H1 (cell line): ENCODE data around the gene TSPAN15. TPM values are rescaled to one million over a fixed set of nuclear protein-coding genes. Genes with fewer than 3 reads are reported as not detected.

Experiments
- CTCF ChIA-PET: fragments of 300-600 bp; sonication (Branson Sonifier 250); formaldehyde crosslinking; loops from one replicate; lab custom pipeline; 2021; ENCODE audit not compliant: partially characterized antibody; lab: Charles Lee
- POLR2A ChIA-PET: fragments of 300-600 bp; sonication (Branson Sonifier 250); formaldehyde crosslinking; loops from one replicate; lab custom pipeline; 2021; ENCODE audit warnings: inconsistent platforms; ENCODE audit not compliant: partially characterized antibody; lab: Charles Lee
- DNase-seq, 2 experiments: peaks; one replicate each; pipeline versions ENCODE4 v3.0.0 to v3.0.0-alpha.2; 2010 to 2022; ENCODE audit warnings: low spot score in 2 of 2, low read depth in 1 of 2, mixed read lengths in 1 of 2
- FAIRE-seq: peaks from 2 replicates; lab custom pipeline; 2011; peaks lifted over from hg19 to GRCh38; lab: Jason Lieb, UNC
- H2AFZ ChIP-seq: 2 replicates; pipeline ENCODE4 v1.8.1; 2012; ENCODE audit warnings: low read length, inconsistent platforms
- H2AK5ac ChIP-seq: 2 replicates; pipeline ENCODE4 v1.6.1; 2013; ENCODE audit warnings: low read depth, low read length
- H2BK120ac ChIP-seq: replicated peaks from 2 replicates; pipeline ENCODE3; 2013; ENCODE audit warnings: low read depth, low read length, inconsistent platforms
- H2BK12ac ChIP-seq: 2 replicates; pipeline ENCODE4 v1.6.1; 2013; ENCODE audit warnings: low read depth, low read length
- H2BK15ac ChIP-seq: 2 replicates; pipeline ENCODE4 v1.6.1; 2013; ENCODE audit warnings: low read length
- H2BK20ac ChIP-seq: 2 replicates; pipeline ENCODE4 v1.6.1; 2013; ENCODE audit warnings: low read length
- H2BK5ac ChIP-seq: 2 replicates; pipeline ENCODE4 v1.6.1; 2013; ENCODE audit warnings: low read depth, low read length
- H3K14ac ChIP-seq: 2 replicates; pipeline ENCODE4 v1.6.1; 2013; ENCODE audit warnings: inconsistent platforms; ENCODE audit not compliant: insufficient read length
- H3K18ac ChIP-seq: 2 replicates; pipeline ENCODE4 v1.6.1; 2013; ENCODE audit warnings: low read length; ENCODE audit errors: extremely low read depth
- H3K23ac ChIP-seq: 2 replicates; pipeline ENCODE4 v1.6.1; 2013; ENCODE audit warnings: inconsistent platforms; ENCODE audit not compliant: insufficient read length
- H3K23me2 ChIP-seq: 2 replicates; pipeline ENCODE4 v1.6.1; 2013; ENCODE audit warnings: low read depth, low read length
- H3K27ac ChIP-seq: 2 replicates; pipeline ENCODE4 v1.6.1; 2011; ENCODE audit warnings: low read depth, low read length, inconsistent platforms
- H3K27me3 ChIP-seq, 4 experiments: replicated peaks in 1 of 4; 1 replicate in 1 of 4; 2 replicates in 3 of 4; pipeline versions ENCODE4 v1.6.1 to v1.8.1; 2011 to 2013; ENCODE audit warnings: low read length in 3 of 4, mild to moderate bottlenecking in 3 of 4, inconsistent platforms in 2 of 4, mixed read lengths in 2 of 4, moderate library complexity in 1 of 4; ENCODE audit not compliant: control insufficient read depth in 3 of 4, insufficient read depth in 3 of 4; ENCODE audit errors: extremely low read depth in 1 of 4
- H3K36me3 ChIP-seq, 4 experiments: 2 replicates each; pipeline versions ENCODE4 v1.6.1 to v1.8.1; 2011 to 2013; ENCODE audit warnings: mild to moderate bottlenecking in 4 of 4, low read length in 3 of 4, moderate library complexity in 2 of 4, control low read depth in 1 of 4, inconsistent platforms in 1 of 4; ENCODE audit not compliant: insufficient read depth in 4 of 4, control insufficient read depth in 2 of 4
- H3K4ac ChIP-seq: replicated peaks from 2 replicates; pipeline ENCODE3; 2013; ENCODE audit warnings: low read length, low read depth, mixed read lengths, inconsistent platforms; ENCODE audit not compliant: insufficient read length
- H3K4me1 ChIP-seq, 4 experiments: replicated peaks in 1 of 4; 1 replicate in 1 of 4; 2 replicates in 3 of 4; pipeline versions ENCODE4 v1.6.1 to v1.8.1; 2011 to 2013; ENCODE audit warnings: low read length in 3 of 4, inconsistent platforms in 2 of 4, mixed read lengths in 1 of 4; ENCODE audit not compliant: insufficient read depth in 4 of 4, control insufficient read depth in 3 of 4
- H3K4me2 ChIP-seq, 2 experiments: 2 replicates each; pipeline versions ENCODE4 v1.6.1 to v1.8.1; 2011 to 2013; ENCODE audit warnings: low read depth in 2 of 2, low read length in 2 of 2, control low read depth in 1 of 2, inconsistent platforms in 1 of 2, mild to moderate bottlenecking in 1 of 2; ENCODE audit not compliant: insufficient read depth in 1 of 2
- H3K4me3 ChIP-seq, 4 experiments: fragments of 200-600, 300-600 bp in 1 of 4; sonication (generic), shearing (Covaris generic), sonication (Bioruptor Twin) in 1 of 4; 2 replicates each; pipeline versions ENCODE4 v1.5.1 to v1.8.1; 2011 to 2016; ENCODE audit warnings: low read length in 4 of 4, low read depth in 3 of 4, control low read depth in 2 of 4, inconsistent platforms in 2 of 4, mild to moderate bottlenecking in 2 of 4, mixed read lengths in 1 of 4, moderate library complexity in 1 of 4; ENCODE audit not compliant: insufficient read depth in 2 of 4; ENCODE audit errors: extremely low read depth in 1 of 4
- H3K56ac ChIP-seq: replicated peaks from 2 replicates; pipeline ENCODE3; 2013; ENCODE audit warnings: low read depth, mild to moderate bottlenecking, mixed read lengths, low read length, inconsistent platforms; ENCODE audit not compliant: insufficient read length
- H3K79me1 ChIP-seq: 2 replicates; pipeline ENCODE4 v1.6.1; 2013; ENCODE audit warnings: low read depth, low read length, control low read depth
- H3K79me2 ChIP-seq, 2 experiments: 2 replicates each; pipeline versions ENCODE4 v1.6.1 to v1.8.1; 2012 to 2013; ENCODE audit warnings: low read length in 2 of 2, mild to moderate bottlenecking in 2 of 2, inconsistent platforms in 1 of 2; ENCODE audit not compliant: insufficient read depth in 2 of 2, control insufficient read depth in 1 of 2
- H3K9ac ChIP-seq, 4 experiments: replicated peaks in 1 of 4; 1 replicate in 1 of 4; 2 replicates in 3 of 4; pipeline versions ENCODE4 v1.6.1 to v1.8.1; 2011 to 2013; ENCODE audit warnings: low read depth in 3 of 4, low read length in 3 of 4, control low read depth in 2 of 4, mild to moderate bottlenecking in 2 of 4, moderate library complexity in 2 of 4, inconsistent platforms in 1 of 4; ENCODE audit errors: extremely low read depth in 1 of 4
- H3K9me3 ChIP-seq, 2 experiments: 2 replicates each; pipeline versions ENCODE4 v1.6.1 to v1.8.1; 2012 to 2013; ENCODE audit warnings: mild to moderate bottlenecking in 2 of 2, moderate library complexity in 2 of 2, control low read depth in 1 of 2, inconsistent platforms in 1 of 2, low read depth in 1 of 2, low read length in 1 of 2, mixed read lengths in 1 of 2; ENCODE audit not compliant: insufficient read depth in 2 of 2
- H4K20me1 ChIP-seq, 2 experiments: replicated peaks in 1 of 2; 2 replicates each; pipeline versions ENCODE3 to v1.8.1; 2011 to 2013; ENCODE audit warnings: inconsistent platforms in 2 of 2, low read length in 2 of 2, mild to moderate bottlenecking in 1 of 2; ENCODE audit not compliant: insufficient read depth in 2 of 2, control insufficient read depth in 1 of 2
- H4K5ac ChIP-seq: 2 replicates; pipeline ENCODE4 v1.6.1; 2013; ENCODE audit warnings: low read length, low read depth, mixed read lengths, inconsistent platforms; ENCODE audit not compliant: insufficient read length
- H4K8ac ChIP-seq: 2 replicates; pipeline ENCODE4 v1.8.0; 2013; ENCODE audit warnings: mild to moderate bottlenecking, moderate library complexity, low read length, inconsistent platforms; ENCODE audit not compliant: insufficient read depth; ENCODE audit errors: extremely low read depth
- H4K91ac ChIP-seq: replicated peaks from 2 replicates; pipeline ENCODE3; 2013; ENCODE audit warnings: low read length, mixed read lengths, inconsistent platforms; ENCODE audit not compliant: insufficient read length
- ASH2L ChIP-seq: fragments of 200-600, 300-600 bp; sonication (generic); IDR thresholded peaks from one replicate; pipeline ENCODE4 v1.7.1; 2017; ENCODE audit warnings: low read length
- BCL11A ChIP-seq, 2 experiments: IDR thresholded peaks; one replicate each; pipeline ENCODE4 v1.6.1; 2011; ENCODE audit warnings: low read depth in 2 of 2, low read length in 2 of 2, mild to moderate bottlenecking in 2 of 2
- CHD1 ChIP-seq: IDR thresholded peaks from 2 replicates; pipeline ENCODE4 v1.6.1; 2012; ENCODE audit warnings: low read depth, low read length, improper control_type of control experiment
- HDAC6 ChIP-seq: IDR thresholded peaks from one replicate; pipeline ENCODE4 v1.7.1; 2012; ENCODE audit warnings: low read depth, mild to moderate bottlenecking, inconsistent platforms, low read length, moderate library complexity
- JUN ChIP-seq: IDR thresholded peaks from 2 replicates; pipeline ENCODE4 v1.6.1; 2011; ENCODE audit warnings: low read depth, mild to moderate bottlenecking, improper control_type of control experiment, low read length
- KDM4A ChIP-seq: IDR thresholded peaks from one replicate; pipeline ENCODE4 v1.7.1; 2012; ENCODE audit warnings: low read depth, mild to moderate bottlenecking, moderate library complexity, low read length, inconsistent platforms; ENCODE audit not compliant: severe bottlenecking
- MAFK ChIP-seq: IDR thresholded peaks from 2 replicates; pipeline ENCODE4 v1.6.1; 2012; ENCODE audit warnings: low read depth, mild to moderate bottlenecking, improper control_type of control experiment, low read length
- RNF2 ChIP-seq: fragments of 200-900, 300-1000 bp; sonication (generic); IDR thresholded peaks from 2 replicates; pipeline ENCODE4 v1.7.1; 2016; ENCODE audit warnings: borderline replicate concordance, low read depth, mild to moderate bottlenecking, antibody characterized with exemption, low read length; ENCODE audit not compliant: poor library complexity, severe bottlenecking; ENCODE audit errors: missing control alignments
- RXRA ChIP-seq: IDR thresholded peaks from 2 replicates; pipeline ENCODE4 v1.6.1; 2011; ENCODE audit warnings: low read depth, mild to moderate bottlenecking, low read length, moderate library complexity; ENCODE audit not compliant: insufficient read depth
- SRF ChIP-seq: IDR thresholded peaks from 2 replicates; pipeline ENCODE4 v1.6.1; 2011; ENCODE audit warnings: mild to moderate bottlenecking, low read depth, low read length, moderate library complexity
- TEAD4 ChIP-seq: IDR thresholded peaks from 2 replicates; pipeline ENCODE4 v1.6.1; 2012; ENCODE audit warnings: low read depth, low read length, inconsistent platforms, mixed read lengths
- USF2 ChIP-seq: IDR thresholded peaks from 2 replicates; pipeline ENCODE4 v1.6.1; 2011; ENCODE audit warnings: low read length, improper control_type of control experiment
- WGBS, 2 experiments: shearing (Covaris generic) in 1 of 2; methylation state at CpG; one replicate each; pipeline versions ENCODE4 v1.1.6 to v1.1.7; 2013 to 2015; ENCODE audit warnings: low lambda C conversion rate in 2 of 2, mixed read lengths in 2 of 2, inconsistent platforms in 1 of 2, low coverage in 1 of 2, missing lambda C conversion rate in 1 of 2; ENCODE audit not compliant: insufficient replicate concordance in 2 of 2, insufficient coverage in 1 of 2, insufficient read length in 1 of 2; ENCODE audit errors: extremely low coverage in 1 of 2, missing lambda C conversion rate in 1 of 2; 5-methylcytosine and 5-hydroxymethylcytosine counted together
- polyA plus RNA-seq, 7 experiments: library from polyadenylated mRNA; depleted of rRNA in 3 of 7; stranded (reverse) in 5 of 7; unstranded in 2 of 7; fragments of >200 nt in 5 of 7; fragments of 200-250 nt in 2 of 7; gene quantifications; 1 replicate in 5 of 7; 2 replicates in 1 of 7; 4 replicates in 1 of 7; pipeline versions ENCODE4 v1.2.1 to v1.2.3, GENCODE V29; 2011 to 2013; ENCODE audit warnings: missing spikeins in 2 of 7, mixed read lengths in 2 of 7
- total RNA-seq: library from RNA; stranded (reverse); fragmentation: NEBNext Ultra II Directional; extraction: Animal tissue kit (Norgen Biotek cat#: 25700); gene quantifications from 2 replicates; pipeline ENCODE4 v1.2.1, GENCODE V29; 2021

Gene TSPAN15
- total and polyA plus RNA-seq, 2 of the 8 experiments (the other 6 are each of a cell fraction or from before 2014, with no cell fraction given), result 9.7 to 20.0 TPM

GRCh38 chr10:69421611-69422308, 29.5 kb upstream of the TSPAN15 start:
- Histone ChIP-seq H2BK12ac (no peak overlapping the region), H3K4ac (no peak overlapping the region), H3K23ac (no peak overlapping the region), H3K79me2 (no peaks in the 10 kb centered on the region), H2BK15ac (no peak overlapping the region), H2BK20ac (no peak overlapping the region), H3K4me1 (no peaks in the 10 kb centered on the region), H3K14ac (no peak overlapping the region), H3K36me3 (no peaks in the 10 kb centered on the region), H2AFZ (no peak overlapping the region), H3K4me2 (no peak overlapping the region), H2AK5ac (no peak overlapping the region), H2BK120ac (no peak overlapping the region), H3K9ac (no peak overlapping the region), H3K9me3 (no peaks in the 10 kb centered on the region), H4K8ac (no peak overlapping the region), H3K23me2 (no peaks in the 10 kb centered on the region), H2BK5ac (no peak overlapping the region), H3K56ac (no peak overlapping the region), H3K27ac (no peak overlapping the region), H3K18ac (no peak overlapping the region), H4K5ac (no peak overlapping the region), H3K27me3 (no peaks in the 10 kb centered on the region), H4K20me1 (no peaks in the 10 kb centered on the region), H3K79me1 (no peaks in the 10 kb centered on the region), H4K91ac (no peak overlapping the region), H3K4me3 (no peak overlapping the region)
- ChIA-PET POLR2A (interaction anchor here (1.8 kb wide), 1 partner anchor 15 kb away, joined by 4 read pairs; no protein-coding TSS in a partner anchor), CTCF (interaction anchor here (0.5 to 16.6 kb wide), 8 partner anchors 8 to 350 kb away, joined by 3 to 150 read pairs (median 3); partner anchors contain the start of gene TSPAN15)
- DNase-seq, result no peak
- 84% methylated on average over 13 of the region's 13 CpGs; no CpG with 5 or more reads in 1 of the 2 experiments for WGBS, 2 experiments
- FAIRE-seq, result no peak
- TF ChIP-seq USF2 (no peak), CHD1 (no peak), ASH2L (no peak), JUN (no peak), KDM4A (no peak), RNF2 (no peak), RXRA (no peak), TEAD4 (no peak), BCL11A (IDR thresholded peaks at IDR 0.05; ENCODE audit: low read depth in 2 of 2, low read length in 2 of 2) (no peak), MAFK (no peak), SRF (no peak), HDAC6 (no peak)
